OCI-LY1 (cell line): ENCODE results near the gene CASKIN2.

Experiments used
- CTCF ChIP-seq: fragments of 200-600 bp; sonication (generic), shearing (Covaris generic); IDR thresholded peaks from 2 replicates; pipeline ENCODE4 v1.5.1; 2017; ENCODE audit warnings: mild to moderate bottlenecking, antibody characterized with exemption, low read length, moderate library complexity, mixed read lengths
- EZH2 ChIP-seq: fragments of 200-600 bp; sonication (generic), shearing (Covaris generic); IDR thresholded peaks from 2 replicates; pipeline ENCODE4 v1.8.0; 2017; ENCODE audit warnings: borderline replicate concordance, mixed run types, mild to moderate bottlenecking, antibody characterized with exemption, low read length, moderate library complexity, mixed read lengths

- no peak for TF ChIP-seq CTCF
- TF ChIP-seq EZH2, result no peak
These were observed 55.6 kb downstream of the CASKIN2 start for GRCh38 chr17:75459590-75460267.
